Activated CD8-positive, alpha-beta T cell treated with anti-CD3 and anti-CD28 coated beads for 36 hours (primary cell): ENCODE data around the gene PREPL. TPM values are rescaled to one million over a fixed set of nuclear protein-coding genes. Genes with fewer than 3 reads are reported as not detected.

ENCODE experiments used
- ATAC-seq: fragments of 200-7000 bp; cut with Tn5 transposase; one replicate; pipeline ENCODE4 v1.10.0; 2021; ENCODE audit warnings: mild to moderate bottlenecking, moderate library complexity
- CTCF ChIA-PET: fragments of 350-600 bp; sonication (Branson Sonifier 250); formaldehyde crosslinking; loops from one replicate; lab custom pipeline; 2021; ENCODE audit warnings: antibody characterized with exemption; lab: Charles Lee
- POLR2A ChIA-PET: fragments of 350-600 bp; sonication (Branson Sonifier 250); formaldehyde crosslinking; loops from one replicate; lab custom pipeline; 2021; ENCODE audit warnings: antibody characterized with exemption; lab: Charles Lee
- DNase-seq: peaks from one replicate; pipeline ENCODE4 v3.0.0-alpha.2; 2020
- H3K27ac Mint-ChIP-seq: one replicate; pipeline ENCODE4 v1.8.0; 2021; ENCODE audit warnings: mild to moderate bottlenecking, mixed read lengths
- H3K27me3 Mint-ChIP-seq: one replicate; pipeline ENCODE4 v1.8.0; 2021; ENCODE audit warnings: mixed read lengths
- H3K36me3 Mint-ChIP-seq: one replicate; pipeline ENCODE4 v1.8.0; 2021; ENCODE audit warnings: low read depth, mixed read lengths
- H3K4me1 Mint-ChIP-seq: one replicate; pipeline ENCODE4 v1.8.0; 2021; ENCODE audit warnings: low read depth, mixed read lengths
- H3K4me3 Mint-ChIP-seq: one replicate; pipeline ENCODE4 v1.8.0; 2021; ENCODE audit warnings: mild to moderate bottlenecking, moderate library complexity, mixed read lengths
- H3K9me3 Mint-ChIP-seq: one replicate; pipeline ENCODE4 v1.8.0; 2021; ENCODE audit warnings: mixed read lengths
- intact Hi-C: fragments of 100-400 bp; cut with micrococcal nuclease; formaldehyde crosslinking; loops from one replicate; pipeline ENCODE4 v1.10.0; 2022
- total RNA-seq, 2 experiments: library from RNA; stranded (reverse); gene quantifications; one replicate each; pipeline ENCODE4 v1.2.3, GENCODE V29; 2021
- TF ChIP-seq, protein P1 (sequence below): fragments of 200-600 bp; IDR thresholded peaks from one replicate; pipeline ENCODE4 v1.8.0; 2022; ENCODE audit warnings: antibody characterized with exemption, mild to moderate bottlenecking

Gene PREPL
- total RNA-seq, 2 experiments from 2014 or later: 25.0 to 25.2 TPM

DNA sequence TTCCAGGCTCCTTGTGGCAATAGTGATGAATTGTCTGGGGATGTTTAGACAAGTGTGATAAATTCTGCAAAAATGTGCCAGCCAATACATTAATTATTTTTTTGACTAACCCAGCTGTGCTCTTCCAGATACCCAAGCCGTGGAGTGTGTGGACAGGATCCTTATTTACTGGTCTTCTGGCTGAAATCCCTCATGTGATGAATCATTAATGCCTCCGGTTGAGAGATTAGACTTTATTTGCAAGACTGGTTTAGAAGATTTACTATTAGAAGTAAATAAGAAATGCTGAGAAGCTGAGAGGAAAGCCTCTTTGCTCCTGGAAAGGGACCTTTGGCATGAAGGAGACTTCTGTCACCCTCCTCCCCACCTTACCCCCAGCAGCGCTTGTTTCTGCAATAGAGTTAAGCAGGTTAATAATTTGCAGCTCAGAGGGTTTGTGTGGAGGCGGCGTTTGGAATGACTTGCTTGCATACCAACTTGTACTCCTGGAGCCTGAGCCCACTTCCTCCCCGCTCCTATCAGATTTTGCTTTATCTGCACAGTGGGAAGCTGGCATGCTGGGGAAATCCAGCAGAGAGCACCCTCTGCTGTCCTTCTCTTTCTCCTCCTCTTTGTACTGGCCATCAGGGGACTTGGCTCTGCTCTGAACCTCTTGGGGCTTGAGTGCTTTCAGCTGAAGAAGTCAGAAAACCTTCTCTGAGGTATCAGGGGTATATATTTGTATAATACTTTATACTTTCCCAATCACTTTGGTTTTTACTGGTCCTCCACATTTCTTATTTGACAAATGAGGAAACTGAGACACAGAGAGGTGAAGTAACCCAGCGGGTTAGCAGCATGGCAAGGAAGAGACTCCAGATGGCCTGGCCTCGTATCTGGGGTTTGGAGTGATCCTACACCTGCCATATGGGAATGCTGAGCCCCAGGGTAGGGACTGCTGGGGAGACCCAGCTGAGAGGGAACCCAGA is 69.7 kb downstream of the PREPL start:
- Mint-ChIP-seq H3K27me3 (peaks cover 2% of the 10 kb centered on the region), H3K36me3 (no peaks in the 10 kb centered on the region), H3K27ac (no peak overlapping the region), H3K9me3 (no peaks in the 10 kb centered on the region), H3K4me3 (no peak overlapping the region), H3K4me1 (peaks cover 5% of the 10 kb centered on the region)
- DNase-seq (peak; percentile 5), ATAC-seq (no peak)
- ChIA-PET CTCF (interaction anchor here (0.7 to 0.8 kb wide), 2 partner anchors 106 to 247 kb away, joined by 3 read pairs; no protein-coding TSS in a partner anchor), POLR2A (no interaction called here)
- TF ChIP-seq, protein P1, sequence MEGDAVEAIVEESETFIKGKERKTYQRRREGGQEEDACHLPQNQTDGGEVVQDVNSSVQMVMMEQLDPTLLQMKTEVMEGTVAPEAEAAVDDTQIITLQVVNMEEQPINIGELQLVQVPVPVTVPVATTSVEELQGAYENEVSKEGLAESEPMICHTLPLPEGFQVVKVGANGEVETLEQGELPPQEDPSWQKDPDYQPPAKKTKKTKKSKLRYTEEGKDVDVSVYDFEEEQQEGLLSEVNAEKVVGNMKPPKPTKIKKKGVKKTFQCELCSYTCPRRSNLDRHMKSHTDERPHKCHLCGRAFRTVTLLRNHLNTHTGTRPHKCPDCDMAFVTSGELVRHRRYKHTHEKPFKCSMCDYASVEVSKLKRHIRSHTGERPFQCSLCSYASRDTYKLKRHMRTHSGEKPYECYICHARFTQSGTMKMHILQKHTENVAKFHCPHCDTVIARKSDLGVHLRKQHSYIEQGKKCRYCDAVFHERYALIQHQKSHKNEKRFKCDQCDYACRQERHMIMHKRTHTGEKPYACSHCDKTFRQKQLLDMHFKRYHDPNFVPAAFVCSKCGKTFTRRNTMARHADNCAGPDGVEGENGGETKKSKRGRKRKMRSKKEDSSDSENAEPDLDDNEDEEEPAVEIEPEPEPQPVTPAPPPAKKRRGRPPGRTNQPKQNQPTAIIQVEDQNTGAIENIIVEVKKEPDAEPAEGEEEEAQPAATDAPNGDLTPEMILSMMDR: no peak
- intact Hi-C loops: no loop called here

- H3K36me3 Mint-ChIP-seq: no peaks in the 10 kb centered on the region
- intact Hi-C loops: no loop called here
- DNase-seq (no peak), ATAC-seq (no peak)
- no peak overlapping the region for H3K27ac Mint-ChIP-seq
- POLR2A ChIA-PET: interaction anchor here (0.6 kb wide), 1 partner anchor 35 kb away, joined by 3 read pairs; no protein-coding TSS in a partner anchor
- H3K4me3 Mint-ChIP-seq: no peak overlapping the region
- TF ChIP-seq, protein P1: no peak
- H3K9me3 Mint-ChIP-seq: no peaks in the 10 kb centered on the region
- peaks cover 2% of the 10 kb centered on the region for H3K27me3 Mint-ChIP-seq
- CTCF ChIA-PET: no interaction called here
- no peaks in the 10 kb centered on the region for H3K4me1 Mint-ChIP-seq
Observed at GRCh38 chr2:44290261-44290660, 71.0 kb downstream of the PREPL start.

DNA sequence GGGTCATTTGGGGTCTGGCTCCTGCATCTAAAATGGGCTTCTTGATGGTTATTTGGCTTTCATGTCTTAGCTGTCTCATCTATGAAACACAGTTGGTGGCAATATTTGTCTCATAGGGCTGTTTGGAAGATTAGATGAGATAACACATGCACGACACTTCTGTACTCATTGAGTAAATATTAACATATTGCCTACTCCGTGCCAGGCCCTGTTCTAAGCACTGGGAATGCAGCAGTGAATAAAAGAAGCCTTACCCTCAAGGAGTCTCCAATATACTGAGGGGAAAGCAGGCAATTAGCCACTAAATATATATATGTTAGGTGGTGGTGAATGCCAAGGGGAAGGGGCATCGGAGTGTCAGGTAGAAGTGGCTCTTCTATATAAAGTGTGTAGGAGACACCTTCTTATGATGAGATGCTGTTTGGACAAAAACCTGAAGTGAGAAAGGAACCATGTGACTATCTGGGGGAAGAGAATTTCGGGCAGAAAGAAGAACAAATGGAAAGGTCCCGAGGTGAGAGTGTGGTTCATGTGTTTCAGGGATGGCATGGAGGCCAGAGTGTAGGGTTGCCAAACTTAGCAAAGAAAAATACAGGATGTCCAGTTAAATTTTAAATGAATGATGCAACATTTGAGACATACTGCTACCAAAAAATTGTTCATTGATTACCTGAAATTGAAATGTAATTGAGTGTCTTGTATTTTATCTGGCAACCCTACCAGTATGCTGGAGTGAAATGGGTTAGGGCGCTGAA is 74.2 kb downstream of the PREPL start:
- H3K9me3 Mint-ChIP-seq: no peaks in the 10 kb centered on the region
- POLR2A ChIA-PET: no interaction called here
- H3K27me3 Mint-ChIP-seq: peaks cover 2% of the 10 kb centered on the region
- ATAC-seq: no peak
- H3K36me3 Mint-ChIP-seq: no peaks in the 10 kb centered on the region
- H3K4me1 Mint-ChIP-seq: no peaks in the 10 kb centered on the region
- no peak overlapping the region for H3K27ac Mint-ChIP-seq
- intact Hi-C loops: no loop called here
- TF ChIP-seq, protein P1: no peak
- no peak overlapping the region for H3K4me3 Mint-ChIP-seq
- CTCF ChIA-PET: no interaction called here
- DNase-seq: no peak

- CTCF ChIA-PET: no interaction called here
- Mint-ChIP-seq H3K27me3 (peaks cover 2% of the 10 kb centered on the region), H3K27ac (no peak overlapping the region), H3K36me3 (no peaks in the 10 kb centered on the region), H3K4me3 (no peak overlapping the region), H3K4me1 (no peaks in the 10 kb centered on the region), H3K9me3 (no peaks in the 10 kb centered on the region)
- ATAC-seq (no peak), DNase-seq (no peak)
- POLR2A ChIA-PET: interaction anchor here (0.9 kb wide), 1 partner anchor 10 kb away, joined by 3 read pairs; no protein-coding TSS in a partner anchor
- intact Hi-C loops: no loop called here
- TF ChIP-seq, protein P1: no peak
Observed at GRCh38 chr2:44286119-44286883, 75.0 kb downstream of the PREPL start.
